Fibroblast of lung (primary cell): ENCODE results near the gene TTF2.

Experiments used
- CTCF ChIP-seq, 2 donors: IDR thresholded peaks in 1 of 2; conservative IDR thresholded peaks in 1 of 2; 1 replicate in 1 of 2; 2 replicates in 1 of 2; pipeline ENCODE4 v1.5.1; 2011 to 2012; ENCODE audit warnings: low read length in 2 of 2, control low read depth in 1 of 2, inconsistent platforms in 1 of 2, low read depth in 1 of 2, mild to moderate bottlenecking in 1 of 2
- EZH2 ChIP-seq: IDR thresholded peaks from 2 replicates; pipeline ENCODE4 v1.5.1; 2012; ENCODE audit warnings: low read length, control low read depth, mild to moderate bottlenecking; ENCODE audit errors: missing control alignments

- no peak for TF ChIP-seq CTCF (conservative IDR thresholded peaks at IDR 0.05 in 1 of 2, IDR thresholded peaks at IDR 0.05 in 1 of 2; ENCODE audit: low read depth in 1 of 2, low read length in 2 of 2)
- TF ChIP-seq EZH2 = no peak
Measured at GRCh38 chr1:117123274-117123673, 63.1 kb downstream of the TTF2 start.
